Trophoblast cell (in vitro differentiated cells and primary cell): Measurements from ENCODE around the gene USH2A.

Experiments
- DNase-seq, 2 donors: peaks; one replicate each; pipeline ENCODE4 v3.0.0-alpha.2; 2016
- H2AFZ ChIP-seq: 2 replicates; pipeline ENCODE4 v1.6.1; 2013; ENCODE audit warnings: low read length, moderate library complexity, mild to moderate bottlenecking; ENCODE audit not compliant: insufficient read depth, poor library complexity
- H2AK5ac ChIP-seq: 2 replicates; pipeline ENCODE4 v1.6.1; 2013; ENCODE audit warnings: mild to moderate bottlenecking, low read length
- H2BK120ac ChIP-seq: 2 replicates; pipeline ENCODE4 v1.6.1; 2013; ENCODE audit warnings: low read length, mild to moderate bottlenecking, moderate library complexity; ENCODE audit not compliant: insufficient read depth, poor library complexity
- H2BK12ac ChIP-seq: 2 replicates; pipeline ENCODE4 v1.6.1; 2013; ENCODE audit warnings: mild to moderate bottlenecking, low read length, moderate library complexity
- H2BK5ac ChIP-seq: 2 replicates; pipeline ENCODE4 v1.6.1; 2013; ENCODE audit warnings: low read length, low read depth, moderate library complexity, mild to moderate bottlenecking; ENCODE audit not compliant: poor library complexity
- H3K14ac ChIP-seq: 2 replicates; pipeline ENCODE4 v1.6.1; 2013; ENCODE audit warnings: mild to moderate bottlenecking, low read length
- H3K18ac ChIP-seq: 2 replicates; pipeline ENCODE4 v1.6.1; 2013; ENCODE audit warnings: mild to moderate bottlenecking, low read length
- H3K23ac ChIP-seq: 2 replicates; pipeline ENCODE4 v1.6.1; 2013; ENCODE audit warnings: low read length
- H3K27ac ChIP-seq: 2 replicates; pipeline ENCODE4 v1.5.1; 2013; ENCODE audit warnings: low read depth, mild to moderate bottlenecking, inconsistent platforms, low read length, moderate library complexity
- H3K27me3 ChIP-seq: 2 replicates; pipeline ENCODE4 v1.6.1; 2013; ENCODE audit warnings: inconsistent platforms, mild to moderate bottlenecking, low read length, moderate library complexity; ENCODE audit not compliant: insufficient read depth
- H3K36me3 ChIP-seq, 2 experiments: 1 replicate in 1 of 2; 2 replicates in 1 of 2; pipeline ENCODE4 v1.6.1; 2013; ENCODE audit warnings: low read length in 2 of 2, mild to moderate bottlenecking in 2 of 2, moderate library complexity in 1 of 2; ENCODE audit not compliant: insufficient read depth in 2 of 2, control insufficient read depth in 1 of 2
- H3K4ac ChIP-seq: 2 replicates; pipeline ENCODE4 v1.6.1; 2013; ENCODE audit warnings: low read depth, mild to moderate bottlenecking, low read length, moderate library complexity
- H3K4me1 ChIP-seq, 2 experiments: 1 replicate in 1 of 2; 2 replicates in 1 of 2; pipeline ENCODE4 v1.6.1; 2013; ENCODE audit warnings: low read length in 2 of 2, mild to moderate bottlenecking in 2 of 2, moderate library complexity in 1 of 2; ENCODE audit not compliant: insufficient read depth in 2 of 2, control insufficient read depth in 1 of 2
- H3K4me2 ChIP-seq: 2 replicates; pipeline ENCODE4 v1.6.1; 2013; ENCODE audit warnings: inconsistent platforms, mild to moderate bottlenecking, low read length, moderate library complexity
- H3K4me3 ChIP-seq: 2 replicates; pipeline ENCODE4 v1.5.1; 2013; ENCODE audit warnings: mild to moderate bottlenecking, low read depth, low read length, inconsistent platforms
- H3K79me1 ChIP-seq: one replicate; pipeline ENCODE4 v1.6.1; 2013; ENCODE audit warnings: low read length
- H3K79me2 ChIP-seq: 2 replicates; pipeline ENCODE4 v1.6.1; 2013; ENCODE audit warnings: low read length, mild to moderate bottlenecking; ENCODE audit not compliant: control insufficient read depth, insufficient read depth, poor library complexity
- H3K9ac ChIP-seq: 2 replicates; pipeline ENCODE4 v1.6.1; 2013; ENCODE audit warnings: mild to moderate bottlenecking, low read length
- H3K9me3 ChIP-seq: 2 replicates; pipeline ENCODE4 v1.6.1; 2013; ENCODE audit warnings: low read depth, mild to moderate bottlenecking, control low read depth, inconsistent platforms, low read length; ENCODE audit not compliant: insufficient read depth
- H4K12ac ChIP-seq: 2 replicates; pipeline ENCODE4 v1.6.1; 2013; ENCODE audit warnings: low read depth, mild to moderate bottlenecking, low read length, moderate library complexity
- H4K8ac ChIP-seq: 2 replicates; pipeline ENCODE4 v1.6.1; 2013; ENCODE audit warnings: low read depth, mild to moderate bottlenecking, low read length, moderate library complexity
- H4K91ac ChIP-seq: one replicate; pipeline ENCODE4 v1.6.1; 2013; ENCODE audit warnings: low read depth, mild to moderate bottlenecking, low read length, moderate library complexity
- WGBS: extraction: QIAGEN DNeasy Blood & Tissue Kit; methylation state at CpG from one replicate; pipeline ENCODE4 v1.1.7; 2013; ENCODE audit warnings: missing lambda C conversion rate; ENCODE audit not compliant: insufficient read length, insufficient coverage; ENCODE audit errors: extremely low coverage; 5-methylcytosine and 5-hydroxymethylcytosine counted together

Gene USH2A

GRCh38 chr1:215875712-215876111 is 547.5 kb downstream of the USH2A start:
- Histone ChIP-seq H2AK5ac (no peak overlapping the region), H3K14ac (no peak overlapping the region), H2AFZ (no peak overlapping the region), H3K9ac (no peak overlapping the region), H3K79me2 (no peaks in the 10 kb centered on the region), H3K23ac (no peak overlapping the region), H2BK5ac (no peak overlapping the region), H3K4me2 (no peak overlapping the region), H2BK120ac (no peak overlapping the region), H4K8ac (no peak overlapping the region), H3K36me3 (no peaks in the 10 kb centered on the region), H3K27ac (no peak overlapping the region), H4K91ac (no peak overlapping the region), H2BK12ac (no peak overlapping the region), H3K9me3 (no peaks in the 10 kb centered on the region), H3K4me3 (no peak overlapping the region), H3K79me1 (no peaks in the 10 kb centered on the region), H3K4ac (no peak overlapping the region), H3K4me1 (no peaks in the 10 kb centered on the region), H4K12ac (no peak overlapping the region), H3K27me3 (no peaks in the 10 kb centered on the region), H3K18ac (no peak overlapping the region)
- WGBS: no CpG with 5 or more reads among the region's 1 CpG
- DNase-seq: no peak

DNA sequence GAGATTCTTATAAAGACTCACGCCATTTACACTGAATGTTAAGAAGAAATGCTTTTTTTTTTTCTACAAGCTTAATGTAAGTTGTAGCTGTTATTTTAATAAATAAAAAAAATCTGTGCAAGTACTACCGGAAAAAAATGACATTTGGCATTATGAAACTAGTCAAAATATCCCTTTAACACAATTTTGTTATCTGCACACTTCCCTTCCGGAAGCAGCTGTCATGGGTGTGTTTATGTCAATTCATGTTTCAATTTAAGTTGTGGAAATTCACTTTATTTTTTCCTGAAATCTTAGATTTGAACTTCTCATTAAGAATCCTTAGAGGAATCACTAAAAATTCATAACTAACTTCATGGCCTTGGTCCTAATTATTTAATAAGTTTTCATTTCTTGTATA is 548.0 kb downstream of the USH2A start:
- Histone ChIP-seq H3K79me1 (no peaks in the 10 kb centered on the region), H2AFZ (no peak overlapping the region), H3K9me3 (no peaks in the 10 kb centered on the region), H3K23ac (no peak overlapping the region), H3K27me3 (no peaks in the 10 kb centered on the region), H3K4me2 (no peak overlapping the region), H3K4me3 (no peak overlapping the region), H3K36me3 (no peaks in the 10 kb centered on the region), H3K79me2 (no peaks in the 10 kb centered on the region), H3K9ac (no peak overlapping the region), H3K27ac (no peak overlapping the region), H4K8ac (no peak overlapping the region), H3K4ac (no peak overlapping the region), H2BK5ac (no peak overlapping the region), H2BK120ac (no peak overlapping the region), H3K18ac (no peak overlapping the region), H4K12ac (no peak overlapping the region), H3K4me1 (no peaks in the 10 kb centered on the region), H4K91ac (no peak overlapping the region), H2BK12ac (no peak overlapping the region), H3K14ac (no peak overlapping the region), H2AK5ac (no peak overlapping the region)
- no peak for DNase-seq
- no CpG with 5 or more reads among the region's 3 CpGs for WGBS

- Histone ChIP-seq H2AK5ac (no peak overlapping the region), H3K18ac (no peak overlapping the region), H3K79me1 (no peaks in the 10 kb centered on the region), H3K36me3 (no peaks in the 10 kb centered on the region), H2BK5ac (no peak overlapping the region), H3K4me3 (no peak overlapping the region), H3K27me3 (no peaks in the 10 kb centered on the region), H2BK120ac (no peak overlapping the region), H3K9ac (no peak overlapping the region), H3K79me2 (no peaks in the 10 kb centered on the region), H3K27ac (no peak overlapping the region), H4K8ac (no peak overlapping the region), H4K91ac (no peak overlapping the region), H2AFZ (no peak overlapping the region), H3K9me3 (no peaks in the 10 kb centered on the region), H3K14ac (no peak overlapping the region), H3K4ac (no peak overlapping the region), H3K23ac (no peak overlapping the region), H4K12ac (no peak overlapping the region), H3K4me1 (no peaks in the 10 kb centered on the region), H3K4me2 (no peak overlapping the region), H2BK12ac (no peak overlapping the region)
- DNase-seq: no peak
- no CpG with 5 or more reads among the region's 3 CpGs for WGBS
Observed at GRCh38 chr1:215872658-215873057, 550.6 kb downstream of the USH2A start.

DNA sequence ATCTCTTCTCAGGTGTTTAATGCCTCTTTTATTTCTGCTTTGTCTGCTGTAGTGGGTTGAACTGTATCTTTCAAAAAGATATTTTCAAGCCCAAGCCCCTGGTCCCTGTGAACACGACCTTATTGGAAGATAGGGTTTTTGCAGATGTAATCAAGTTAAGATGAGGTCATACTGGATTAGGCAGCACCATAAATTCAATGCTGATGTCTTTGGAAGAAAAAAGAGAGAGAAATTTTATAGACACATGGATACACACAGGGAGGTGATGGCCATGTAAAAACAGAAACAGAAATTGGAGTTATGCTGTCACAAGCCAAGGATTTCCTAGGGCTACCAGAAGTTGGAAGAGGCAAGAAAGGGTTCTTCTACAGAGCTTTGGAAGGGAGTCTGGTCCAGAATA is 554.7 kb downstream of the USH2A start:
- no peak overlapping the region for H3K4ac ChIP-seq
- no peak overlapping the region for H3K9ac ChIP-seq
- no peak overlapping the region for H2BK12ac ChIP-seq
- no peaks in the 10 kb centered on the region for H3K27me3 ChIP-seq
- H4K8ac ChIP-seq: no peak overlapping the region
- H3K4me1 ChIP-seq: no peaks in the 10 kb centered on the region
- H3K9me3 ChIP-seq: no peaks in the 10 kb centered on the region
- H2BK5ac ChIP-seq: no peak overlapping the region
- WGBS: no CpG with 5 or more reads among the region's 1 CpG
- no peak overlapping the region for H3K18ac ChIP-seq
- H2BK120ac ChIP-seq: no peak overlapping the region
- no peak overlapping the region for H3K14ac ChIP-seq
- no peak overlapping the region for H3K27ac ChIP-seq
- no peaks in the 10 kb centered on the region for H3K36me3 ChIP-seq
- no peak overlapping the region for H3K4me2 ChIP-seq
- H4K12ac ChIP-seq: no peak overlapping the region
- H3K23ac ChIP-seq: no peak overlapping the region
- H3K79me1 ChIP-seq: no peaks in the 10 kb centered on the region
- H3K79me2 ChIP-seq: no peaks in the 10 kb centered on the region
- no peak for DNase-seq
- H3K4me3 ChIP-seq: no peak overlapping the region
- H2AFZ ChIP-seq: no peak overlapping the region
- H2AK5ac ChIP-seq: no peak overlapping the region
- H4K91ac ChIP-seq: no peak overlapping the region
